Hepatocyte (in vitro differentiated cells): ENCODE measurements around the gene ZNF467. TPM values are rescaled to one million over a fixed set of nuclear protein-coding genes. Genes with fewer than 3 reads are reported as not detected.

Experiments
- DNase-seq: peaks from one replicate; pipeline ENCODE4 v3.0.0-alpha.2; 2016; ENCODE audit warnings: low spot score
- H2AFZ ChIP-seq: fragments of 200-600 bp; sonication (generic); 2 replicates; pipeline ENCODE4 v1.6.0; 2016; ENCODE audit warnings: antibody characterized with exemption, mild to moderate bottlenecking
- H3K27ac ChIP-seq: fragments of 200-600 bp; sonication (generic); 2 replicates; pipeline ENCODE4 v1.5.1; 2016; ENCODE audit warnings: mild to moderate bottlenecking
- H3K27me3 ChIP-seq: fragments of 200-600 bp; sonication (generic); 2 replicates; pipeline ENCODE4 v1.6.1; 2016
- H3K36me3 ChIP-seq: fragments of 200-600 bp; sonication (generic); replicated peaks from 2 replicates; pipeline ENCODE4 v1.5.1; 2016; ENCODE audit warnings: low read depth; ENCODE audit not compliant: insufficient read depth
- H3K4me1 ChIP-seq: fragments of 200-600 bp; sonication (generic); 2 replicates; pipeline ENCODE4 v1.5.1; 2016; ENCODE audit warnings: mild to moderate bottlenecking, moderate library complexity; ENCODE audit not compliant: insufficient read depth
- H3K4me2 ChIP-seq: fragments of 200-600 bp; sonication (generic); 2 replicates; pipeline ENCODE4 v1.6.0; 2016
- H3K4me3 ChIP-seq: fragments of 200-600 bp; sonication (generic); 2 replicates; pipeline ENCODE4 v1.5.1; 2016; ENCODE audit warnings: mild to moderate bottlenecking
- H3K79me2 ChIP-seq: fragments of 200-600 bp; sonication (generic); 2 replicates; pipeline ENCODE4 v1.6.0; 2017; ENCODE audit warnings: mild to moderate bottlenecking
- H3K9me2 ChIP-seq: fragments of 200-600 bp; sonication (generic); replicated peaks from 2 replicates; pipeline ENCODE4 v1.6.0; 2017; ENCODE audit warnings: mild to moderate bottlenecking; ENCODE audit not compliant: insufficient read depth
- H3K9me3 ChIP-seq: fragments of 200-600 bp; sonication (generic); 2 replicates; pipeline ENCODE4 v1.5.1; 2016; ENCODE audit warnings: low read depth, mild to moderate bottlenecking
- H4K20me1 ChIP-seq: fragments of 200-600 bp; sonication (generic); 2 replicates; pipeline ENCODE4 v1.6.0; 2016; ENCODE audit warnings: mild to moderate bottlenecking; ENCODE audit not compliant: insufficient read depth, poor library complexity, severe bottlenecking
- CTCF ChIP-seq: fragments of 200-600 bp; sonication (generic); IDR thresholded peaks from 2 replicates; pipeline ENCODE4 v1.5.1; 2016; ENCODE audit warnings: antibody characterized with exemption, mild to moderate bottlenecking; ENCODE audit not compliant: poor library complexity
- EZH2 ChIP-seq: fragments of 200-600 bp; sonication (generic); IDR thresholded peaks from 2 replicates; pipeline ENCODE4 v1.6.1; 2016; ENCODE audit warnings: antibody characterized with exemption, mild to moderate bottlenecking, borderline replicate concordance
- EZH2phosphoT487 ChIP-seq: fragments of 200-600 bp; sonication (generic); IDR thresholded peaks from one replicate; pipeline ENCODE4 v1.6.1; 2018; ENCODE audit warnings: antibody characterized with exemption, mild to moderate bottlenecking, low read depth, moderate library complexity; ENCODE audit not compliant: unreplicated experiment, severe bottlenecking
- WGBS: methylation state at CpG from one replicate; pipeline ENCODE4 v1.1.6; 2016; ENCODE audit warnings: low lambda C conversion rate; ENCODE audit errors: missing lambda C conversion rate; 5-methylcytosine and 5-hydroxymethylcytosine counted together
- polyA plus RNA-seq: library from polyadenylated mRNA; unstranded; fragments of >200 nt; fragmentation: Nextera tagmentation; extraction: Ambion mirVana; gene quantifications from 2 replicates; pipeline ENCODE4 v1.2.1, GENCODE V29; 2016
- total RNA-seq: library from RNA; depleted of rRNA; stranded (reverse); fragments of >200 nt; gene quantifications from 2 replicates; pipeline ENCODE4 v1.2.3, GENCODE V29; 2014

ZNF467 gene
- total and polyA plus RNA-seq, 2 experiments from 2014 or later = 7.8 to 15.6 TPM

GRCh38 chr7:149719912-149720335, 53.5 kb downstream of the ZNF467 start:
- peaks cover 4% of the 10 kb centered on the region for H3K4me1 ChIP-seq
- H3K27ac ChIP-seq = no peak overlapping the region
- H3K4me2 ChIP-seq = no peak overlapping the region
- no peak for DNase-seq
- no peak for TF ChIP-seq CTCF
- no peak for TF ChIP-seq EZH2phosphoT487
- TF ChIP-seq EZH2 = no peak
- H4K20me1 ChIP-seq = no peaks in the 10 kb centered on the region
- H3K9me3 ChIP-seq = no peaks in the 10 kb centered on the region
- H3K36me3 ChIP-seq = no peaks in the 10 kb centered on the region
- no peaks in the 10 kb centered on the region for H3K9me2 ChIP-seq
- 84% methylated on average over 5 of the region's 5 CpGs for WGBS
- no peak overlapping the region for H3K4me3 ChIP-seq
- no peak overlapping the region for H2AFZ ChIP-seq
- H3K79me2 ChIP-seq = peaks cover 17% of the 10 kb centered on the region
- no peaks in the 10 kb centered on the region for H3K27me3 ChIP-seq

- H3K4me1 ChIP-seq = peaks cover 4% of the 10 kb centered on the region
- H3K36me3 ChIP-seq = no peaks in the 10 kb centered on the region
- no peak for DNase-seq
- WGBS = 92% methylated on average over 29 of the region's 29 CpGs
- no peaks in the 10 kb centered on the region for H3K9me3 ChIP-seq
- H3K79me2 ChIP-seq = peaks cover 17% of the 10 kb centered on the region
- H3K9me2 ChIP-seq = no peaks in the 10 kb centered on the region
- no peak overlapping the region for H2AFZ ChIP-seq
- no peaks in the 10 kb centered on the region for H4K20me1 ChIP-seq
- no peaks in the 10 kb centered on the region for H3K27me3 ChIP-seq
- H3K27ac ChIP-seq = no peak overlapping the region
- H3K4me2 ChIP-seq = no peak overlapping the region
- no peak overlapping the region for H3K4me3 ChIP-seq
- no peak for TF ChIP-seq EZH2phosphoT487
- no peak for TF ChIP-seq EZH2
- no peak for TF ChIP-seq CTCF
Observed at GRCh38 chr7:149719050-149719899, 54.1 kb downstream of the ZNF467 start.

GRCh38 chr7:149718730-149719049, 54.7 kb downstream of the ZNF467 start:
- H3K79me2 ChIP-seq = peaks cover 17% of the 10 kb centered on the region
- H3K4me3 ChIP-seq = no peak overlapping the region
- H4K20me1 ChIP-seq = no peaks in the 10 kb centered on the region
- no peak overlapping the region for H3K27ac ChIP-seq
- H3K9me3 ChIP-seq = no peaks in the 10 kb centered on the region
- H3K27me3 ChIP-seq = no peaks in the 10 kb centered on the region
- no peak overlapping the region for H2AFZ ChIP-seq
- 98% methylated on average over 6 of the region's 6 CpGs for WGBS
- no peak overlapping the region for H3K4me2 ChIP-seq
- no peak for TF ChIP-seq EZH2
- no peak for TF ChIP-seq CTCF
- no peak for TF ChIP-seq EZH2phosphoT487
- no peak for DNase-seq
- H3K9me2 ChIP-seq = no peaks in the 10 kb centered on the region
- H3K36me3 ChIP-seq = no peaks in the 10 kb centered on the region
- peaks cover 4% of the 10 kb centered on the region for H3K4me1 ChIP-seq
